Right lobe of liver (tissue), 6 donors: ENCODE results near the gene POMGNT1. TPM values are rescaled to one million over a fixed set of nuclear protein-coding genes. Genes with fewer than 3 reads are reported as not detected.
"Not testable (repeated sequence)": the region's sequence is repeated elsewhere in the genome, so short reads cannot be mapped to it uniquely, and the experiment has no call there.

ENCODE experiments used
- ATAC-seq, 4 donors: fragments of 200-7000 bp; cut with Tn5 transposase; one replicate each; pipeline ENCODE4 v1.9.1; 2020; ENCODE audit warnings: mild to moderate bottlenecking in 4 of 4, moderate library complexity in 4 of 4
- DNase-seq, 3 donors: peaks; one replicate each; pipeline ENCODE4 v3.0.0-alpha.2; 2020
- H3K27ac ChIP-seq, 3 donors: fragments of 200-600 bp; one replicate each; pipeline ENCODE4 v1.8.0; 2022
- H3K27me3 ChIP-seq, 2 donors: fragments of 200-600 bp; one replicate each; pipeline ENCODE4 v1.8.0; 2022
- H3K36me3 ChIP-seq, 4 donors: fragments of 200-600 bp; sonication (generic) in 1 of 4; one replicate each; pipeline versions ENCODE4 v1.5.1 to v1.8.0; 2017 to 2022; ENCODE audit warnings: control low read depth in 1 of 4
- H3K4me1 ChIP-seq, 4 donors: fragments of 200-600 bp; sonication (generic) in 1 of 4; one replicate each; pipeline versions ENCODE4 v1.5.1 to v1.8.0; 2017 to 2022; ENCODE audit warnings: control low read depth in 1 of 4
- H3K4me3 ChIP-seq, 3 donors: fragments of 200-600 bp; one replicate each; pipeline ENCODE4 v1.8.0; 2022
- H3K9me3 ChIP-seq, 4 donors: fragments of 200-600 bp; sonication (generic) in 1 of 4; one replicate each; pipeline versions ENCODE4 v1.5.1 to v1.8.0; 2017 to 2022; ENCODE audit warnings: control low read depth in 1 of 4
- POLR2A ChIP-seq: fragments of 450-650 bp; IDR thresholded peaks from one replicate; pipeline ENCODE4 v1.6.1; 2017; ENCODE audit warnings: antibody characterized with exemption, mild to moderate bottlenecking
- WGBS: methylation state at CpG from one replicate; pipeline ENCODE4 v1.1.6; 2018; ENCODE audit warnings: low coverage, low lambda C conversion rate; ENCODE audit not compliant: insufficient coverage; ENCODE audit errors: missing lambda C conversion rate; 5-methylcytosine and 5-hydroxymethylcytosine counted together
- intact Hi-C, 2 donors: fragments of 100-400 bp; cut with DNase I; formaldehyde crosslinking; loops; one replicate each; pipeline versions ENCODE4 v1.11.2 to v1.14.1; 2022
- total RNA-seq, 6 experiments: library from RNA; depleted of rRNA in 2 of 6; stranded (reverse); fragments of >200 nt in 2 of 6; fragmentation: NEBNext Ultra II Directional in 3 of 6; extraction: Animal tissue kit (Norgen Biotek cat#: 25700) in 3 of 6; gene quantifications; one replicate each; pipeline versions ENCODE4 v1.1.0 to v1.2.4, GENCODE V29; 2016 to 2023
- TF ChIP-seq, protein P1 (sequence below), 4 donors: fragments of 200-600 bp in 3 of 4; fragments of 450-650 bp in 1 of 4; IDR thresholded peaks; one replicate each; pipeline versions ENCODE4 v1.5.1 to v1.8.0; 2016 to 2022; ENCODE audit warnings: antibody characterized with exemption in 4 of 4, mild to moderate bottlenecking in 2 of 4
- donor health status: DM: no; HTN: yes; CAD: no.
- donor health status: DM: no; HTN: no; CAD: no.
- donor health status: DM: no; HTN: no; CAD: no.
- donor health status: DM: no; HTN: yes; CAD: no.
- donor health status: DM: no; HTN: yes; CAD: no.

POMGNT1 gene
- total RNA-seq, 6 experiments from 2014 or later, result 26.9 to 47.4 (median 38.8) TPM

DNA sequence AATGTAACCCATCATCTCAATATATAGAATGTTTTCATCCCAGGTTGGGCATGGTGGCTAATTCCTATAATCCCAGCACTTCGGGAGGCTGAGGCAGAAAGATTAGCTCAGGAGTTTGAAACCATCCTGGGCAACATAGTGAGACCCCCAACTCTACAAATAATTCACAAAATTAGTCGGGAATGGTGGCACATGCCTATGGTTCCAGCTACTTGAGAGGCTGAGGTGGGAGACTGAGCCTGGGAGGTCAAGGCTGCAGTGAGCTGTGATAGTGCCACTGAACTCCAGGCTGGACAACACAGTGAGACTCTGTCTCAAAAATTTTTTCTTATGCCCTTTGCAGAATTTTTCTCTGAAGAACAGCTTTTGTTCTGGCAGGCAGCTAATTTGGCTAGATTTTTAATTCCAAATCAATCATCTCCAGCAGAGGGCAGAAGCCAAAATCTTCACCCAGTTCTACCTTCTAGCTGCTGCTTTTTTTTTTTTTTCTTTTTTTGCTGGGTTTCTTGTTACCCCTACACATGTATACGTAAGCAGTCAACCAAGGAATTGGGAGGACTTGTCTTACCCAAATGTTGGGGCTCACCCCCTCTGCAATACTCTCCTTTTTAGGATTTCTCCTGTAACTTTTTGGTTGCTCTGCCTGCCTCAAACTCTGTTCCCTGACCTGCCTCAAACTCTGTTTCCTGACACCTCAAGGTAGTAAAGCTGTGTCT lies 46.6 kb upstream of the POMGNT1 start:
- H3K9me3 ChIP-seq, result no peaks in the 10 kb centered on the region
- intact Hi-C loops, result no loop called here
- TF ChIP-seq, protein P1, sequence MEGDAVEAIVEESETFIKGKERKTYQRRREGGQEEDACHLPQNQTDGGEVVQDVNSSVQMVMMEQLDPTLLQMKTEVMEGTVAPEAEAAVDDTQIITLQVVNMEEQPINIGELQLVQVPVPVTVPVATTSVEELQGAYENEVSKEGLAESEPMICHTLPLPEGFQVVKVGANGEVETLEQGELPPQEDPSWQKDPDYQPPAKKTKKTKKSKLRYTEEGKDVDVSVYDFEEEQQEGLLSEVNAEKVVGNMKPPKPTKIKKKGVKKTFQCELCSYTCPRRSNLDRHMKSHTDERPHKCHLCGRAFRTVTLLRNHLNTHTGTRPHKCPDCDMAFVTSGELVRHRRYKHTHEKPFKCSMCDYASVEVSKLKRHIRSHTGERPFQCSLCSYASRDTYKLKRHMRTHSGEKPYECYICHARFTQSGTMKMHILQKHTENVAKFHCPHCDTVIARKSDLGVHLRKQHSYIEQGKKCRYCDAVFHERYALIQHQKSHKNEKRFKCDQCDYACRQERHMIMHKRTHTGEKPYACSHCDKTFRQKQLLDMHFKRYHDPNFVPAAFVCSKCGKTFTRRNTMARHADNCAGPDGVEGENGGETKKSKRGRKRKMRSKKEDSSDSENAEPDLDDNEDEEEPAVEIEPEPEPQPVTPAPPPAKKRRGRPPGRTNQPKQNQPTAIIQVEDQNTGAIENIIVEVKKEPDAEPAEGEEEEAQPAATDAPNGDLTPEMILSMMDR (IDR thresholded peaks at IDR 0.05), result peak; percentile 24 to 52 (median 44)
- TF ChIP-seq POLR2A, result no peak

DNA sequence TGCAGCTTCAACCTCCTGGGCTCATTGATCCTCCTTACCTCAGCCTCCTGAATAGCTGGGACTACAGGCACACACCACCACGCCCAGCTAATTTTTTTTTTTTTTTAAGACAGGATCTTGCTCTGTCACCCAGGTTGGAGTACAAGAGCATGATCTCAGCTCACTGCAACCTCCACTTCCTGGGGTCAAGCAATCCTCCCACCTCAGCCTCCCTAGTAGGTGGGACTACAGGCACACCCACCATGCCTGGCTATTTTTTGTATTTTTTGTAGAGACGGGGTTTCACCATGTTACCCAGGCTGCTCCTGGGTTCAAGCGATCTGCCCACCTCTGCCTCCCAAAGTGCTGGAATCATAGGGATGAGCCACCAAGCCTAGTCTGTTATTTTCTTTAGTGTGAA lies 45.6 kb upstream of the POMGNT1 start:
- ATAC-seq, intact Hi-C loops: not testable (repeated sequence)
- WGBS, result 86% methylated on average over 3 of the region's 3 CpGs

More for the DNA sequence above, 46.6 kb upstream of the POMGNT1 start:
- DNase-seq (no peak), ATAC-seq (no peak)
- Histone ChIP-seq H3K4me1 (peaks cover 0 to 6% (median 0%) of the 10 kb centered on the region in 4 donors), H3K27ac (no peak overlapping the region), H3K27me3 (no peaks in the 10 kb centered on the region), H3K4me3 (no peak overlapping the region), H3K36me3 (no peaks in the 10 kb centered on the region)
- WGBS, result 38% methylated on average over 2 of the region's 3 CpGs

DNA sequence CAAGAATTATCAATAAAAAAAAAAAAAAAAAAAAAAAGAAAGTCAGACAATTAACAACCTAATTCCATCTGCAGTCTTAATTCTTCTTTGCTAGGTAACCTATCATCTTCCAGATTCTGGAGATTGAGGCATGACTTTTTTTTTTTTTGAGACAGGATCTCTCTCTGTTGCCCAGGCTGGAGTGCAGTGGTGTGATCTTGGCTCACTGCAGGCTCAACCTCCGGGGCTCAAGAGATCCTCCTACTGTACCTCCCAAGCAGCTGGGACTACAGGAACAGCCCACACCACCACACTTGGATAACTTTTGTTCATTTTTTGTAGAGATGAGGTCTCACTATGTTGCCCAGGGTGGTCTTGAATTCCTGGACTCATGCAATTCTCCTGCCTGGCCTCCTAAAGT lies 44.7 kb upstream of the POMGNT1 start:
- peaks cover 0 to 6% (median 0%) of the 10 kb centered on the region in 4 donors for H3K4me1 ChIP-seq
- WGBS, result 40% methylated on average over 1 of the region's 1 CpG
- H3K27ac ChIP-seq, result no peak overlapping the region
- no peak overlapping the region for H3K4me3 ChIP-seq
- ATAC-seq (no peak), DNase-seq (no peak)
- H3K27me3 ChIP-seq, result no peaks in the 10 kb centered on the region
- TF ChIP-seq POLR2A, result no peak
- TF ChIP-seq, protein P1 (IDR thresholded peaks at IDR 0.05), result no peak
- intact Hi-C loops, result no loop called here
- H3K9me3 ChIP-seq, result no peaks in the 10 kb centered on the region
- no peaks in the 10 kb centered on the region for H3K36me3 ChIP-seq

More for the DNA sequence above, 45.6 kb upstream of the POMGNT1 start:
- DNase-seq, H3K27ac ChIP-seq, H3K27me3 ChIP-seq, H3K4me1 ChIP-seq, H3K4me3 ChIP-seq, H3K36me3 ChIP-seq, H3K9me3 ChIP-seq: not testable (repeated sequence)

DNA sequence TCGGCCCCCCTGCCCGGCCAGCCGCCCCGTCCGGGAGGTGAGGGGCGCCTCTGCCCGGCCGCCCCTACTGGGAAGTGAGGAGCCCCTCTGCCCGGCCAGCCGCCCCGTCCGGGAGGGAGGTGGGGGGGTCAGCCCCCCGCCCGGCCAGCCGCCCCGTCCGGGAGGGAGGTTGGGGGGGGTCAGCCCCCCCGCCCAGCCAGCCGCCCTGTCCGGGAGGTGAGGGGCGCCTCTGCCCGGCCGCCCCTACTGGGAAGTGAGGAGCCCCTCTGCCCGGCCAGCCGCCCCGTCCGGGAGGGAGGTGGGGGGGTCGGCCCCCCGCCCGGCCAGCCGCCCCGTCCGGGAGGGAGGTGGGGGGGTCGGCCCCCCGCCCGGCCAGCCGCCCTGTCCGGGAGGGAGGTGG lies 43.5 kb upstream of the POMGNT1 start:
- H3K27ac ChIP-seq, intact Hi-C loops, DNase-seq, H3K4me1 ChIP-seq, H3K9me3 ChIP-seq, H3K4me3 ChIP-seq, H3K36me3 ChIP-seq, H3K27me3 ChIP-seq, ATAC-seq: not testable (repeated sequence)
- WGBS, result no CpG with 5 or more reads among the region's 38 CpGs

DNA sequence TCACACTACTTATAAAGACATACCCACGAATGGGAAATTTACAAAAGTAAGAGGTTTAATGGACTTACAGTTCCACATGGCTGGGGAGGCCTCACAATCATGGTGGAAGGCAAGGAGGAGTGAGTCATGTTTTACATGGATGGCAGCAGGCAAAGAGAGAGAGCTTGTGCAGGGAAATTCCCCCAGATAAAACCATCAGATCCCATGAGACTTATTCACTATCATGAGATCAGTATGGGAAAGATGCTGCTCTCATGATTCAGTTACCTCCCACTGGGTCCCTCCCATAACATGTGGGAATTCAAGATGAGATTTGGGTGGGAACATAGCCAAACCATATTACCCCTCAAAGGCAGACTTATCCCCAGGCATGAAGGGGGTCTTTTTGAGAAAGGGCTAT lies 40.6 kb upstream of the POMGNT1 start:
- ATAC-seq, result not testable (repeated sequence)

DNA sequence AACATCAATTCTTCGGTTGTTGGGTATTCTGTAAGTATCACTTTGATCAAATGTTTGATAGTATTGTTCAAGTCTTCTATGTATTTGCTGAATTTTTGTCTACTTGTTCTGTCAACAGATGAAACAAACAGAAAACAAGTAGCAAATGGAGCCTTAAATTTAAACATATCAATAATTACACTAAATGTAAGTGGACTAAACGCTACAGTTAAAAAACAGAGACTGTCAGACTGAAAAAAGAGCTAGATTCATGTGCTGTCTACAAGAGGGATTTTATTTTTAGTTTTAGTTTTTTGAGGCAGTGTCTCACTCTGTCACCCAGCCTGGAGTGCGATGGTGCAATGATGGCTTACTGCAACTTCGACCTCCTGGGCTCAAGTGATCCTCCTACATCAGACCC lies 38.6 kb upstream of the POMGNT1 start:
- Histone ChIP-seq H3K36me3 (no peaks in the 10 kb centered on the region), H3K4me3 (no peak overlapping the region), H3K9me3 (no peaks in the 10 kb centered on the region), H3K4me1 (no peaks in the 10 kb centered on the region), H3K27me3 (no peaks in the 10 kb centered on the region), H3K27ac (no peak overlapping the region)
- TF ChIP-seq POLR2A, result no peak
- TF ChIP-seq, protein P1 (IDR thresholded peaks at IDR 0.05), result no peak
- ATAC-seq, result no peak
- DNase-seq, result no peak
- intact Hi-C loops, result no loop called here
- 87% methylated on average over 4 of the region's 4 CpGs for WGBS

More for the DNA sequence above, 40.6 kb upstream of the POMGNT1 start:
- intact Hi-C loops, H3K27me3 ChIP-seq, H3K4me3 ChIP-seq, H3K36me3 ChIP-seq, DNase-seq, H3K9me3 ChIP-seq, H3K4me1 ChIP-seq, H3K27ac ChIP-seq: not testable (repeated sequence)
- WGBS, result 23% methylated on average over 1 of the region's 1 CpG

DNA sequence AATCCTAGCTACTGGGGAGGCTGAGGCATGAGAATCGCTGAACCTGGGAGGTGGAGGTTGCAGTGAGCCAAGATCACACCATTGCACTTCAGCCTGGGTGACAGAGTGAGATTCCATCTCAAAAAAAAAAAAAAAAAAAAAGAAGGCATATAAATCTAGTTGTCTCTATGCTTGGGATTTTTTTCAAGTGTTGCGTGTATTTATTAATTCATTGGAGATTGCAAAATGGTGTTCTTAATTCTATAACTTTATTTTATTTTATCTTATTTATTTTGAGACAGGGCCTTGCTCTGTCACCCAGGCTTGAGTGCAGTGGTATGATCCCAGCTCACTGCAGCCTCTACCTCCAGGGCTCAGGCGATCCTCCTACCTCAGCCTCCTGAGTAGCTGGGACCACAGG lies 33.0 kb upstream of the POMGNT1 start:
- H3K4me3 ChIP-seq, DNase-seq, intact Hi-C loops, H3K9me3 ChIP-seq, H3K36me3 ChIP-seq, H3K4me1 ChIP-seq, H3K27ac ChIP-seq, H3K27me3 ChIP-seq, ATAC-seq: not testable (repeated sequence)
- WGBS, result 97% methylated on average over 3 of the region's 3 CpGs
